RKO (cell line): ENCODE data around the gene BRAF.
"Not testable (repeated sequence)": the region's sequence is repeated elsewhere in the genome, so short reads cannot be mapped to it uniquely, and the experiment has no call there.

Source experiments
- DNase-seq: peaks from one replicate; pipeline ENCODE4 v3.0.0-alpha.2; 2016; ENCODE audit warnings: low spot score

Gene BRAF

GRCh38 chr7:140707132-140707531 is 217.6 kb downstream of the BRAF start:
- no peak for DNase-seq

GRCh38 chr7:140704205-140704604 is 220.5 kb downstream of the BRAF start:
- no peak for DNase-seq

- no peak for DNase-seq
Observed at GRCh38 chr7:140702774-140703173, 222.0 kb downstream of the BRAF start.

- no peak for DNase-seq
Observed at GRCh38 chr7:140698477-140698876, 226.3 kb downstream of the BRAF start.

- DNase-seq: peak; percentile 79
Observed at GRCh38 chr7:140697447-140698143, 227.1 kb downstream of the BRAF start.

GRCh38 chr7:140696680-140697446 is 227.9 kb downstream of the BRAF start, which contains the start of gene NDUFB2:
TSS of gene NDUFB2 (plus strand) at chr7:140696708. CDS start at chr7:140696745, 37 bp downstream.
- DNase-seq: peak; percentile 85

GRCh38 chr7:140696024-140696679 is 228.6 kb downstream of the BRAF start:
- peak; percentile 94 for DNase-seq

- no peak for DNase-seq
Observed at GRCh38 chr7:140695381-140695780, 229.3 kb downstream of the BRAF start.

GRCh38 chr7:140694592-140694991 is 230.1 kb downstream of the BRAF start:
- DNase-seq: no peak

- not testable (repeated sequence) for DNase-seq
Observed at GRCh38 chr7:140693849-140694248, 230.9 kb downstream of the BRAF start.

- no peak for DNase-seq
Observed at GRCh38 chr7:140691376-140692045, 233.2 kb downstream of the BRAF start.

GRCh38 chr7:140689199-140690152 is 235.3 kb downstream of the BRAF start:
- DNase-seq: no peak

GRCh38 chr7:140688341-140688740 is 236.4 kb downstream of the BRAF start:
- no peak for DNase-seq

- DNase-seq: no peak
Observed at GRCh38 chr7:140686921-140687320, 237.8 kb downstream of the BRAF start.

GRCh38 chr7:140685407-140686087 is 239.2 kb downstream of the BRAF start:
- DNase-seq: no peak

GRCh38 chr7:140684066-140684950 is 240.4 kb downstream of the BRAF start:
- no peak for DNase-seq

GRCh38 chr7:140683657-140684056 is 241.1 kb downstream of the BRAF start:
- no peak for DNase-seq

GRCh38 chr7:140681766-140682165 is 243.0 kb downstream of the BRAF start:
- no peak for DNase-seq

- DNase-seq: no peak
Observed at GRCh38 chr7:140680886-140681285, 243.8 kb downstream of the BRAF start.

GRCh38 chr7:140679186-140679585 is 245.5 kb downstream of the BRAF start:
- DNase-seq: no peak
